NCI-H510A (cell line): ENCODE results near the gene TAX1BP3.
A peak's percentile ranks its signal among the peaks of the same experiment; 100 is the strongest.
"Not testable (repeated sequence)": the region's sequence is repeated elsewhere in the genome, so short reads cannot be mapped to it uniquely, and the experiment has no call there.

Source experiments
- DNase-seq: peaks from one replicate; lab custom pipeline; 2025; lab: John Stamatoyannopoulos, UW

Gene TAX1BP3

GRCh38 chr17:3668279-3669084 lies at the start of gene TAX1BP3, which contains the start of gene EMC6:
Gene TAX1BP3, minus strand, starts transcription at chr17:3668578. Its CDS starts 52 bp downstream, at chr17:3668526.
Gene EMC6, plus strand, starts transcription at chr17:3668812. Its CDS starts 335 bp downstream, at chr17:3669147.
- DNase-seq: peak; percentile 83

GRCh38 chr17:3715296-3715695 lies 46.9 kb upstream of the TAX1BP3 start:
- DNase-seq: no peak

GRCh38 chr17:3712811-3713463 lies 44.6 kb upstream of the TAX1BP3 start:
- no peak for DNase-seq

- no peak for DNase-seq
Measured at GRCh38 chr17:3710951-3711383, 42.6 kb upstream of the TAX1BP3 start.

- DNase-seq: no peak
Measured at GRCh38 chr17:3708366-3708765, 40.0 kb upstream of the TAX1BP3 start.

- DNase-seq: not testable (repeated sequence)
Measured at GRCh38 chr17:3705718-3705984, 37.3 kb upstream of the TAX1BP3 start.

- no peak for DNase-seq
Measured at GRCh38 chr17:3704931-3705717, 36.7 kb upstream of the TAX1BP3 start.

- not testable (repeated sequence) for DNase-seq
Measured at GRCh38 chr17:3702041-3702539, 33.7 kb upstream of the TAX1BP3 start.

- no peak for DNase-seq
Measured at GRCh38 chr17:3699951-3700350, 31.6 kb upstream of the TAX1BP3 start.

GRCh38 chr17:3698139-3698538 lies 29.8 kb upstream of the TAX1BP3 start:
- DNase-seq: no peak

- DNase-seq: no peak
Measured at GRCh38 chr17:3697103-3697476, 28.7 kb upstream of the TAX1BP3 start.

- no peak for DNase-seq
Measured at GRCh38 chr17:3695723-3696411, 27.5 kb upstream of the TAX1BP3 start, which contains the start of gene P2RX5. Gene P2RX5, minus strand, starts transcription at chr17:3696155. Its CDS starts 150 bp downstream, at chr17:3696005.

- DNase-seq: no peak
Measured at GRCh38 chr17:3695129-3695722, 26.8 kb upstream of the TAX1BP3 start.

- DNase-seq: no peak
Measured at GRCh38 chr17:3693829-3694231, 25.5 kb upstream of the TAX1BP3 start.

GRCh38 chr17:3693141-3693540 lies 24.8 kb upstream of the TAX1BP3 start:
- no peak for DNase-seq

- DNase-seq: no peak
Measured at GRCh38 chr17:3692346-3692745, 24.0 kb upstream of the TAX1BP3 start.

- no peak for DNase-seq
Measured at GRCh38 chr17:3691617-3692067, 23.3 kb upstream of the TAX1BP3 start.

GRCh38 chr17:3690094-3690715 lies 21.8 kb upstream of the TAX1BP3 start:
- DNase-seq: no peak

- no peak for DNase-seq
Measured at GRCh38 chr17:3689262-3690093, 21.1 kb upstream of the TAX1BP3 start.

GRCh38 chr17:3688852-3689261 lies 20.5 kb upstream of the TAX1BP3 start:
- no peak for DNase-seq
